PC-9 (cell line): Measurements from ENCODE around the gene PCDHGA7.

Source experiments
- EZH2 ChIP-seq: fragments of 200-600 bp; sonication (generic); IDR thresholded peaks from 2 replicates; pipeline ENCODE4 v1.8.0; 2017; ENCODE audit warnings: antibody characterized with exemption, low read depth
- TF ChIP-seq, protein P1 (sequence below): fragments of 200-600 bp; sonication (generic); conservative IDR thresholded peaks from 2 replicates; pipeline ENCODE4 v1.6.1; 2017; ENCODE audit warnings: mixed run types, antibody characterized with exemption, mild to moderate bottlenecking, moderate library complexity

DNA sequence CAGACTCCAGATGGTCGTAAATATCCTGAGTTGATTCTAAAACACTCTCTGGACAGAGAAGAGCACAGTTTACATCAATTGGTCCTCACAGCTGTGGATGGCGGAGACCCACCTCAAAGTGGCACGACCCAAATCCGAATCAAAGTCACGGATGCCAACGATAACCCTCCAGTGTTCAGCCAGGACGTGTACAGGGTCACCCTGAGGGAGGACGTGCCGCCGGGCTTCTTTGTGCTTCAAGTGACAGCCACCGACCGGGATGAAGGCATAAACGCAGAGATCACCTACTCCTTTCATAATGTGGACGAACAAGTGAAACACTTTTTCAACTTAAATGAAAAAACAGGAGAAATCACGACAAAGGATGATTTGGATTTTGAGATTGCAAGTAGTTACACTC, 21.9 kb upstream of the PCDHGA7 start:
- TF ChIP-seq, protein P1, sequence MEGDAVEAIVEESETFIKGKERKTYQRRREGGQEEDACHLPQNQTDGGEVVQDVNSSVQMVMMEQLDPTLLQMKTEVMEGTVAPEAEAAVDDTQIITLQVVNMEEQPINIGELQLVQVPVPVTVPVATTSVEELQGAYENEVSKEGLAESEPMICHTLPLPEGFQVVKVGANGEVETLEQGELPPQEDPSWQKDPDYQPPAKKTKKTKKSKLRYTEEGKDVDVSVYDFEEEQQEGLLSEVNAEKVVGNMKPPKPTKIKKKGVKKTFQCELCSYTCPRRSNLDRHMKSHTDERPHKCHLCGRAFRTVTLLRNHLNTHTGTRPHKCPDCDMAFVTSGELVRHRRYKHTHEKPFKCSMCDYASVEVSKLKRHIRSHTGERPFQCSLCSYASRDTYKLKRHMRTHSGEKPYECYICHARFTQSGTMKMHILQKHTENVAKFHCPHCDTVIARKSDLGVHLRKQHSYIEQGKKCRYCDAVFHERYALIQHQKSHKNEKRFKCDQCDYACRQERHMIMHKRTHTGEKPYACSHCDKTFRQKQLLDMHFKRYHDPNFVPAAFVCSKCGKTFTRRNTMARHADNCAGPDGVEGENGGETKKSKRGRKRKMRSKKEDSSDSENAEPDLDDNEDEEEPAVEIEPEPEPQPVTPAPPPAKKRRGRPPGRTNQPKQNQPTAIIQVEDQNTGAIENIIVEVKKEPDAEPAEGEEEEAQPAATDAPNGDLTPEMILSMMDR, result no peak
- no peak for TF ChIP-seq EZH2
